HepG2 (cell line): ENCODE data around the gene GSTM4. TPM values are rescaled to one million over a fixed set of nuclear protein-coding genes. Genes with fewer than 3 reads are reported as not detected.

ENCODE experiments used
- ATAC-seq: fragments of 200-7000 bp; cut with Tn5 transposase; 3 replicates; pipeline ENCODE4 v1.9.1; 2020; ENCODE audit warnings: mild to moderate bottlenecking, moderate library complexity
- BruUV-seq: library from RNA; stranded (reverse); fragments of 400-500 nt; replicated peaks from 2 replicates; lab custom pipeline; 2021; lab: Mats Ljungman, UMichigan
- CTCF ChIA-PET: fragments of 300-600 bp; formaldehyde crosslinking; extraction: SDS; loops from one replicate; lab custom pipeline; 2021; ENCODE audit warnings: low total read pairs, inconsistent platforms, low intra/inter-chr PET ratio; lab: Yijun Ruan, JAX
- POLR2A ChIA-PET: fragments of 350-600 bp; sonication (Branson Sonifier 250); formaldehyde crosslinking; loops from one replicate; lab custom pipeline; 2020; ENCODE audit warnings: antibody characterized with exemption, inconsistent platforms; lab: Yijun Ruan, JAX
- DNase-seq: peaks from one replicate; pipeline ENCODE4 v3.0.0-alpha.2; 2015; ENCODE audit warnings: low spot score
- FAIRE-seq: peaks from 3 replicates; lab custom pipeline; 2011; peaks lifted over from hg19 to GRCh38; lab: Jason Lieb, UNC
- H2AFZ ChIP-seq: one replicate; pipeline ENCODE4 v1.6.1; 2011; ENCODE audit warnings: low read length, inconsistent platforms
- H3K27ac ChIP-seq: fragments of 300-600 bp; 3 replicates; pipeline ENCODE4 v1.8.0; 2011; ENCODE audit warnings: mixed run types, mild to moderate bottlenecking, mixed read lengths, low read length, inconsistent platforms; ENCODE audit not compliant: insufficient read depth; ENCODE audit errors: extremely low read length
- H3K27me3 ChIP-seq, 2 experiments: fragments of 200-600 bp in 1 of 2; 2 replicates in 1 of 2; 3 replicates in 1 of 2; pipeline versions ENCODE4 v1.6.0 to v1.8.0; 2011; ENCODE audit warnings: low read length in 2 of 2, mild to moderate bottlenecking in 2 of 2, moderate library complexity in 2 of 2, inconsistent platforms in 1 of 2; ENCODE audit not compliant: insufficient read depth in 2 of 2, control insufficient read depth in 1 of 2
- H3K36me3 ChIP-seq, 2 experiments: fragments of 200-600 bp in 1 of 2; replicated peaks in 1 of 2; 2 replicates in 1 of 2; 3 replicates in 1 of 2; pipeline versions ENCODE4 v1.5.1 to v1.8.0; 2011; ENCODE audit warnings: low read length in 2 of 2, inconsistent platforms in 1 of 2; ENCODE audit not compliant: insufficient read depth in 2 of 2, control insufficient read depth in 1 of 2
- H3K4me1 ChIP-seq: 2 replicates; pipeline ENCODE4 v1.5.1; 2012; ENCODE audit warnings: low read length, inconsistent platforms; ENCODE audit not compliant: insufficient read depth
- H3K4me2 ChIP-seq: 2 replicates; pipeline ENCODE4 v1.6.0; 2011; ENCODE audit warnings: low read depth, low read length, inconsistent platforms
- H3K4me3 ChIP-seq, 3 experiments: fragments of 200-600 bp in 1 of 3; sonication (generic), shearing (Covaris generic) in 1 of 3; replicated peaks in 1 of 3; 2 replicates each; pipeline ENCODE4 v1.5.1; 2011 to 2016; ENCODE audit warnings: low read length in 3 of 3, inconsistent platforms in 2 of 3, low read depth in 2 of 3, mild to moderate bottlenecking in 2 of 3, control low read depth in 1 of 3, mixed read lengths in 1 of 3; ENCODE audit not compliant: insufficient read depth in 1 of 3
- H3K79me2 ChIP-seq: one replicate; pipeline ENCODE4 v1.6.1; 2011; ENCODE audit warnings: low read length, inconsistent platforms; ENCODE audit not compliant: insufficient read depth
- H3K9ac ChIP-seq: 2 replicates; pipeline ENCODE4 v1.6.0; 2011; ENCODE audit warnings: mild to moderate bottlenecking, low read depth, low read length, inconsistent platforms; ENCODE audit not compliant: insufficient read depth
- H3K9me3 ChIP-seq: 2 replicates; pipeline ENCODE4 v1.5.1; 2012; ENCODE audit warnings: mild to moderate bottlenecking, low read length
- H4K20me1 ChIP-seq: 2 replicates; pipeline ENCODE4 v1.6.0; 2011; ENCODE audit warnings: inconsistent platforms, mild to moderate bottlenecking, low read length, moderate library complexity; ENCODE audit not compliant: insufficient read depth
- KMT2B ChIP-seq: IDR thresholded peaks from 2 replicates; pipeline ENCODE4 v1.6.1; 2016; ENCODE audit warnings: missing genetic modification reagents, missing compliant biosample characterization
- MEIS1 ChIP-seq: sonication (generic); formaldehyde crosslinking; IDR thresholded peaks from 2 replicates; pipeline ENCODE4 v1.9.0; 2021; ENCODE audit warnings: mild to moderate bottlenecking, missing genetic modification reagents, moderate library complexity, borderline replicate concordance
- YEATS2 ChIP-seq: sonication (generic); formaldehyde crosslinking; IDR thresholded peaks from 2 replicates; pipeline ENCODE4 v1.4.0; 2020; ENCODE audit warnings: missing genetic modification reagents, borderline replicate concordance
- ZNF501 ChIP-seq: sonication (generic); formaldehyde crosslinking; IDR thresholded peaks from 2 replicates; pipeline ENCODE4 v1.5.1; 2020; ENCODE audit warnings: mild to moderate bottlenecking, moderate library complexity, missing genetic modification reagents
- ZNF766 ChIP-seq: sonication (generic); formaldehyde crosslinking; IDR thresholded peaks from 2 replicates; pipeline ENCODE4 v1.5.0; 2020; ENCODE audit warnings: missing genetic modification reagents, borderline replicate concordance
- WGBS: methylation state at CpG from one replicate; pipeline ENCODE4 v1.1.6; 2017; ENCODE audit warnings: low lambda C conversion rate; 5-methylcytosine and 5-hydroxymethylcytosine counted together
- in situ Hi-C: cut with HindIII; loops from 2 replicates; pipeline ENCODE4 v1.10.0; 2017; ENCODE audit warnings: low pct_unique_long_range_greater_than_20kb; ENCODE audit not compliant: extremely low pct_ligation_motif_present
- intact Hi-C: fragments of 100-400 bp; cut with micrococcal nuclease; formaldehyde crosslinking; loops from one replicate; pipeline ENCODE4 v1.10.0; 2022; ENCODE audit not compliant: unreplicated experiment
- polyA plus RNA-seq, 8 experiments: library from polyadenylated mRNA; depleted of rRNA in 3 of 8; stranded (reverse) in 7 of 8; unstranded in 1 of 8; fragments of >200 nt; fragmentation: Illumina TruSeq in 4 of 8; extraction: Trizol in 4 of 8; gene quantifications; 2 replicates each; pipeline versions ENCODE4 v1.2.1 to v1.2.3, GENCODE V29; 2011 to 2016; ENCODE audit warnings: low read depth in 4 of 8, missing spikeins in 1 of 8, mixed read lengths in 1 of 8; ENCODE audit not compliant: insufficient read depth in 1 of 8
- total RNA-seq, 5 experiments: library from RNA; depleted of rRNA; stranded (reverse); fragments of >200 nt; fragmentation: Illumina TruSeq; extraction: Trizol; gene quantifications; 2 replicates each; pipeline ENCODE4 v1.2.3, GENCODE V29; 2016; ENCODE audit warnings: low read depth in 1 of 5
- TF ChIP-seq, protein P1 (sequence below): sonication (generic); formaldehyde crosslinking; IDR thresholded peaks from 2 replicates; pipeline ENCODE4 v1.8.0; 2022; ENCODE audit warnings: mild to moderate bottlenecking, missing genetic modification reagents, moderate library complexity
- TF ChIP-seq, protein P2 (sequence below): sonication (generic); formaldehyde crosslinking; IDR thresholded peaks from 2 replicates; pipeline ENCODE4 v1.9.0; 2021; ENCODE audit warnings: missing genetic modification reagents, borderline replicate concordance
- TF ChIP-seq, protein P3 (sequence below): sonication (generic); formaldehyde crosslinking; IDR thresholded peaks from 2 replicates; pipeline ENCODE4 v1.4.0; 2020; ENCODE audit warnings: missing genetic modification reagents

The GSTM4 gene
- total and polyA plus RNA-seq, 2 of the 13 experiments (the other 11 are each of a cell fraction or from before 2014, with no cell fraction given) = 25.3 to 40.8 TPM

DNA sequence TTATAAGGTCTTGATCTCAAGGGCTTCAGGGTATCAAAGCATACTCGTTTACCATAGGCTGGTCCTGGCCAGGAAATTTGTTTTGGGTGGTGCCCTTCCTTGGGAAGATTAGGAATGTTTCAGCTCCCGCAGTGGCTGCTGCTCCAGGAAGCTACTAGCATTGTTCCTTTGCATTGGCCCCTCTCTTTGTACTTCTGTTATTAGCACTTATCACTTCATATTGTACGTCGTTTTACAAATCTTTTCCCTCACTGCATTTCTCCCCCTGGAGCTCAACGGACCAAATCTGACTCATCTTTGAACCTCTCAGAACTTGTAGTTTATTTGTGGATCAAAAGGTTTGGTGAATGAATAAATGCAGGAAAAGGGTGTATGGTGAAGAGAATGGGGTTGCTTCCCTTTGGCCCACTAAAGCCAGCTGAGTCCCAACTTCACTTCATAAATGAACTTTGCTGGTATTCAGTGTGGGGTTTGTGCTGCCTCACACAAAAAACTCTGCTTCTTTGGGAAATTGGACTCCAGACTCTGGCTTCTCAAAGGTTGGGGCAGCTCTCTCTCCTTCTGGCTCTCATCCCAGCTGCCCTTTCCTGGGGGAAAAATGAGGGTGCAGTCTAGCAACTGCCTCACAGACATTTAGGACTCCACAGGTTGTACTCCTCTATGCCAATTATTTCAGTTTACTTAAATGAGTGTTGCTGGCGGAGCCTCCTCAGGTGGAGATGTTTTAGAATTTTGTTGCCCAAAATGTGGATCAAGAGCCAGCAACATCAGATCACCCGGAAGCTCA, 42.3 kb upstream of the GSTM4 start:
- DNase-seq (no peak), FAIRE-seq (no peak), ATAC-seq (no peak)
- H2AFZ ChIP-seq = no peak overlapping the region
- no peaks in the 10 kb centered on the region for H3K36me3 ChIP-seq
- in situ Hi-C loops (no loop called here), intact Hi-C loops (no loop called here)
- no peak overlapping the region for H3K4me3 ChIP-seq
- TF ChIP-seq, protein P1, sequence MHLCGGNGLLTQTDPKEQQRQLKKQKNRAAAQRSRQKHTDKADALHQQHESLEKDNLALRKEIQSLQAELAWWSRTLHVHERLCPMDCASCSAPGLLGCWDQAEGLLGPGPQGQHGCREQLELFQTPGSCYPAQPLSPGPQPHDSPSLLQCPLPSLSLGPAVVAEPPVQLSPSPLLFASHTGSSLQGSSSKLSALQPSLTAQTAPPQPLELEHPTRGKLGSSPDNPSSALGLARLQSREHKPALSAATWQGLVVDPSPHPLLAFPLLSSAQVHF (CRISPR knock-in tag) = no peak
- TF ChIP-seq, protein P2, sequence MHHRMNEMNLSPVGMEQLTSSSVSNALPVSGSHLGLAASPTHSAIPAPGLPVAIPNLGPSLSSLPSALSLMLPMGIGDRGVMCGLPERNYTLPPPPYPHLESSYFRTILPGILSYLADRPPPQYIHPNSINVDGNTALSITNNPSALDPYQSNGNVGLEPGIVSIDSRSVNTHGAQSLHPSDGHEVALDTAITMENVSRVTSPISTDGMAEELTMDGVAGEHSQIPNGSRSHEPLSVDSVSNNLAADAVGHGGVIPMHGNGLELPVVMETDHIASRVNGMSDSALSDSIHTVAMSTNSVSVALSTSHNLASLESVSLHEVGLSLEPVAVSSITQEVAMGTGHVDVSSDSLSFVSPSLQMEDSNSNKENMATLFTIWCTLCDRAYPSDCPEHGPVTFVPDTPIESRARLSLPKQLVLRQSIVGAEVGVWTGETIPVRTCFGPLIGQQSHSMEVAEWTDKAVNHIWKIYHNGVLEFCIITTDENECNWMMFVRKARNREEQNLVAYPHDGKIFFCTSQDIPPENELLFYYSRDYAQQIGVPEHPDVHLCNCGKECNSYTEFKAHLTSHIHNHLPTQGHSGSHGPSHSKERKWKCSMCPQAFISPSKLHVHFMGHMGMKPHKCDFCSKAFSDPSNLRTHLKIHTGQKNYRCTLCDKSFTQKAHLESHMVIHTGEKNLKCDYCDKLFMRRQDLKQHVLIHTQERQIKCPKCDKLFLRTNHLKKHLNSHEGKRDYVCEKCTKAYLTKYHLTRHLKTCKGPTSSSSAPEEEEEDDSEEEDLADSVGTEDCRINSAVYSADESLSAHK (CRISPR knock-in tag) = no peak
- TF ChIP-seq, protein P3, sequence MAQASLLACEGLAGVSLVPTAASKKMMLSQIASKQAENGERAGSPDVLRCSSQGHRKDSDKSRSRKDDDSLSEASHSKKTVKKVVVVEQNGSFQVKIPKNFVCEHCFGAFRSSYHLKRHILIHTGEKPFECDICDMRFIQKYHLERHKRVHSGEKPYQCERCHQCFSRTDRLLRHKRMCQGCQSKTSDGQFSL (CRISPR knock-in tag) = no peak
- TF ChIP-seq MEIS1 (CRISPR knock-in tag) = no peak
- no peak for TF ChIP-seq YEATS2 (CRISPR knock-in tag)
- no peak for TF ChIP-seq KMT2B (CRISPR knock-in tag)
- TF ChIP-seq ZNF501 (CRISPR knock-in tag) = no peak
- TF ChIP-seq ZNF766 (CRISPR knock-in tag) = no peak
- no peaks in the 10 kb centered on the region for H3K79me2 ChIP-seq
- H4K20me1 ChIP-seq = no peaks in the 10 kb centered on the region
- CTCF ChIA-PET = no interaction called here
- H3K27ac ChIP-seq = no peak overlapping the region
- BruUV-seq = no TSS peak
- H3K27me3 ChIP-seq = no peaks in the 10 kb centered on the region
- POLR2A ChIA-PET = interaction anchor here (0.8 kb wide), 2 partner anchors 23 to 67 kb away, joined by 3 read pairs; no protein-coding TSS in a partner anchor
- H3K4me1 ChIP-seq = peaks cover 67% of the 10 kb centered on the region
- no peaks in the 10 kb centered on the region for H3K9me3 ChIP-seq
- WGBS = 34% methylated on average over 7 of the region's 7 CpGs
- H3K4me2 ChIP-seq = no peak overlapping the region
- no peak overlapping the region for H3K9ac ChIP-seq
